ENCODE data around the gene SLC23A2.
"Not testable (repeated sequence)": the region's sequence is repeated elsewhere in the genome, so short reads cannot be mapped to it uniquely, and the experiment has no call there.

The SLC23A2 gene

DNA sequence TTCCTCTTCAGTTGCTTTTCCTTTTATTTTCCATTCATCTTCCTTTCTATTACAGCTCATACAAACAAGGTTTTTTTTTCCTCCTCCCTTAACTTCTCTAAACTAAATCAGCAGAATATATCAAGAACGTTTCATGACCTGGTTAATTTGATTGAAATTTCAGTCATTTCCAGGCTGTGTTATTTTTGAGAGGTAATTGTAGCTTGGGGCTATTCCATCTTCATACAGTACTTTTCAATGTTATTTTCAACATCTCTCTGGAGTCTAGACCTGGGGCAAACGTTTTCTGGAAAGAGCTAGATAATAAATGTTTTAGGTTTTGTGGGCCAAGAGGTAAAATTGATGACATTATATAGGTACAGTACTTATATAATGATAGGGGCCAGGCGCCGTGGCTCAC lies 4.0 kb upstream of the SLC23A2 start:
- DNase-seq (ENCODE audit: low spot score), result no peak

GRCh38 chr20:5004825-5005224 lies 3.5 kb upstream of the SLC23A2 start:
- DNase-seq (ENCODE audit: low spot score), result not testable (repeated sequence)

GRCh38 chr20:5003626-5004025 lies 2.3 kb upstream of the SLC23A2 start:
- no peak for DNase-seq (ENCODE audit: low spot score)

DNA sequence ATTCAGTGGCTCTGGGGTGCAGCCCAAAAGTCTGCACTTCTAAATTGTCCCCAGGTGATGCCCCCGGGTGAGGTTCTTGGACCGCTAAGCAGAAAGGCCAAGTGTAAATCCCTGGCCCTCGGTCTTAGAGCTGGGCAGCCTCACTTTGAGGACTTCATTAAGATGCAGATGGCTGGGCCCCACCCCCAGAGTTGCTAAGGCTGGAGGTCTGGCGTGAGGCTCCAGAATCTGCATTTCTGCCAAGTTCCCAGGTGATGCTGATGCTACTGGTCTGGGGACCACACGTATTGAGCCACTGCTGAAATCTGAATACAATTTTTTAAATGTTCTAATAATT lies 735 bp upstream of the SLC23A2 start:
- no peak for DNase-seq (ENCODE audit: low spot score)

GRCh38 chr20:5000263-5001173 lies 792 bp downstream of the SLC23A2 start:
- peak; percentile 58 for DNase-seq (ENCODE audit: low spot score)

DNA sequence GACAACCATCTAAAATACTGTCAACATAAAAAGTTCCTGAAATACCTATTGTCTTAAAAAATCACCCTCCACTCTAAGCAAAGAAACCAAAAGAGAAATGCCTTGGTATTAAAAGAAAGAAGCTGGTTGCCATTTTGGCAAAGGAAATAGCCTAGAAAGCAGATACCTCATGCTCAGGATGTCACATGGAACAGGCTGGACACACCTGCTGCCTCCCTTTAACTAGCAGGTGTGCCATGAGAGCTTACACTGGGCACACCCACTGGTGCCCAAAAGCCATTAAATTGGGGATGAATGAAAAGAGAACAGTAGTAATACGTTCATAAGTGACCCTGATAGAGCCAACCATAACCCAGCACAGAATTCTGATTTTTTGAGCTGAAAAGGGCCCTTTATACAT lies 1.5 kb downstream of the SLC23A2 start:
- no peak for DNase-seq (ENCODE audit: low spot score)

DNA sequence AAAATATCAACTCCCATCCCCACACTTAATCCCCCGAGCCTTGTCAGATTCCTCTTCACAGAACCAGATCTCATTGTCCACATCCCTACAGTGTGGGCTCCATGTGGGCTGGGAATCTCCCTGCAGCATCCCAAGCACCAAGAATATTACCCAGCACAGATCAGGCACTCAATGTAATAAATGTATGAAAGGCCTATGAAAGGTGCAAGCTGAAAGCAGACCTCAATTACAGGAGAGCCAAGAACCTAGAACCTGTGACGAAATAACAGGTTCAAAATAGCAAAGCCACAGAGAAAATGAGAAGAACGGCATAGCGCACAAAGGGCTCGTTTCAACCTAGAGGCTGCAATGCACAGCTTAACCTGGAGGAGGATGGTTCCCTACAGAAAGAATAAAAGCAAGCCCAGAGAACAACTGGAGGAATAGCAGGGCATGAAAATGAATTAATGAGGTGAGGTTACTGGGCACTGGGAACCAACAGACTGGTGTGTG lies 3.1 kb downstream of the SLC23A2 start:
- DNase-seq (ENCODE audit: low spot score), result no peak

DNA sequence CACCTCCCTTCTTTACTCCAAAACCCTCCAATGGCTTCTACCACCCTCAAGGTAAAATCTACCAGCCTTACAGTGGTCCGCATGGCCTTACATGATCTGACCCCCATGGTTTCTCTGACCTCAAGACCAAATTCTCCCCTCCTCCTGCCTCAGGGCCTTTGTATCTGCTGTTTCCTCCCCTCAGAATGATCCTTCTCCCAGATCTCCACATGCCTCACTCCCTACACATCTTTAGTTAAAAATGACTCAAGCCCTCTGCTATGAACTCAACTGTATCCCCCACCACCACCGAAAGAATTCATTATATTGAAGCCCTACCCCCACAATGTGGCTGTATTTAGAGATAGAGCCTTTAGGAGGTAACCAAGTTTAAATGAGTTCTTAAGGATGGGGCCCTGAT lies 4.1 kb downstream of the SLC23A2 start:
- no peak for DNase-seq (ENCODE audit: low spot score)

- no peak for DNase-seq (ENCODE audit: low spot score)
Observed at GRCh38 chr20:4989570-4989969, 11.7 kb downstream of the SLC23A2 start.

DNA sequence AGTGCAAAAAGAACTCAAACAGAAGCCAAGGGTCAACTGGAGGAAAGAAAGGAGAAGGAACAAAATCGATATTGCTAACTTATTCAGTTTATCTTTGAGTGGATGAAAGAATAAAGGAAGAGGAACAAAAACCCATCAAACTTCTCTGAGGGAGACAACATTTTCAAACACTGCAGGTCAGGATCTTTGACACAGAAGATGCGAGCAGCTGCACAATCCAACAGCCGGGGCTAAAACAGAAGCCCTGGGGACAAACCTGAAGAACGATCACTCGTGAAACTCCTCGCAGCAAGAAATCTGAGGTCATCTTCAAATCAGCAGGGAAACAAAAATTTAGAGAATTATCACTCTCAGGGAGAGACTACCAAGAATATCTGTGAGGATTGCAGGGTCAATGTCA lies 14.2 kb downstream of the SLC23A2 start:
- DNase-seq (ENCODE audit: low spot score), result no peak

DNA sequence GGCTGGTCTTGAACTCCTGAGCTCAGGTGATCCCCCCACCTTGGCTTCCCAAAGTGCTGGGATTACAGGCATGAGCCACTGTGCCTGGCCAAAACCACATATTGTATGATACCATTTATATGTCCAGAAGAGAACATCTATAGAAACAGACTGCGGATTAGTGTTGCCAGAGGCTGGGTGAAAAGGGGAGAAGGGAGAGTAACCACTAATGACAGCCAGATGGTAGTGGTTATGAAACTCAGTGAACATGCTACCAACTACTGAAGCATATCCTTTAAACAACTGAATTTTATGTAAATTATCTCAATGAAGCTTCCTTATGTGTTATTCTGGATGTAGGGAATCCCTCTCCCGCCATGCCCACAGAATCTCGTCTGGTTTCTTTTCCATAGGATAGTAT lies 15.7 kb downstream of the SLC23A2 start:
- peak; percentile 71 for DNase-seq (ENCODE audit: low spot score)

DNA sequence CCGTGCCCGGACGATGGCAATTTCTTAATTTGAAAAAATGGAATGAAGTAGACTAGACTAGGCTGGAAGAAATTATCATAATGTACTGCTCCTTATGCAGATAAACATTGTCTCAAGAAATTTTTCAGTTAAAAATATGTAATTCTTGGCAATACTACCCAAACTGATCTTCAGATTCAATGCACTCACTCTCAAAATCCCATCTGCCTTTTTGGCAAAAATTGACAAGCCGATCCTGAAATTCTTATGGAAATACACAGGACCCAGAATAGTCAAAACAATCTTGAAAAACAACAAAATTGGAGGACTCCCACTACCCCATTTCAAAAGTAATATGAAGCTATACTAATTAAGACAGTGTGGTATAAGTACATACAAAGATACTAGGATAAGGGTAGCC lies 19.0 kb downstream of the SLC23A2 start:
- DNase-seq (ENCODE audit: low spot score), result no peak

- DNase-seq (ENCODE audit: low spot score), result no peak
Observed at GRCh38 chr20:4979841-4980410, 21.4 kb downstream of the SLC23A2 start.

- DNase-seq (ENCODE audit: low spot score), result no peak
Observed at GRCh38 chr20:4978050-4978918, 23.0 kb downstream of the SLC23A2 start.

DNA sequence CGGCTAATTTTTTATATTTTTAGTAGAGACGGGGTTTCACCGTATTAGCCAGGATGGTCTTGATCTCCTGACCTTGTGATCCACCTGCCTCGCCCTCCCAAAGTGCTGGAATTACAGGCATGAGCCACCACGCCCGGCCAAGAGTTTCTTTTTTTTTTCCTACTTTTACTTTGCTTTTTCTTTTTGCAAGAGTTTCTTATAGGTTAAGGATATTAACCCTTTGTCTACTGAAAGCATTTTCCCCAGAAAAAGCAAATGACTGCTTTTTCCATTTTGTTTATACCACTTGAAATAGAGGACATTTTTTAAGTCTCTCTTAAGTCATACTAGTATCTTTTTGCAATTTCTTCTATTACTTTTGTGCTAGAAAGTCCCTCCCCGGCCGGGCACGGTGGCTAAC lies 25.3 kb downstream of the SLC23A2 start:
- not testable (repeated sequence) for DNase-seq (ENCODE audit: low spot score)

DNA sequence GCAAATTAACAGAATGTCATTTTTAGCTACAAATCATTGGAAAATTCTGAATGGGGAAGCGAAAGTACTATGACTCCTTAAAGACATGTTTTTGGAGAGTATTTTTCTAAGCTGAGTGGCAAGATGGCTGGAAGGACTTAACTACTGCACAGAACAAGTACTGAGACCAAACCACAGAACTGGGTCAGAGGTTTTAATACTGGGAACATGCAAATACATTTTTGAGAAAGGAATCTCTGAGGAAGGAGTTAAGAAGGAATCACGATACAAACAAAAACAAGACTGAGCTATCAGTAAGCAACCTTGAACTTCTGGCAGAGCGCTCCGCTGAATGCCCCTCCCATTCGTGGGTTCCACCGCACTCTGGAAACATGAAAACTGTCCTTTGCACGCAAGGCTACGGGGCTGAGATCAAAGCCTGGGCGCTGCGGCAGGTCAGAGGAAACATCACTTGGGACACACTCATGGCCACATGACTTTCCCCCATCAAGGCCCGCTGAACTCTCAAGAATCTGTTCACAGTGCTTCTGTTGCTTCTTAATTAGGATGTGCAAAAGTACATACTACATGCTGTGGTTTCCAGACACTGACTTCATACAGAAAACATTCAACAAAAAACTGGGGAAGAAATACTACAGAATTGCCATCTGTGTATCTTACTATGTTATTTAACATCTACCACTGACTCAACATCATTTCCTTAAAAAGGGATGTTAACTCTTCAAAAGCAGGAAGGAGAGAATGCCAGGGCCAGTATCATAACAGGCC lies 27.8 kb downstream of the SLC23A2 start:
- peak; percentile 69 for DNase-seq (ENCODE audit: low spot score)

DNA sequence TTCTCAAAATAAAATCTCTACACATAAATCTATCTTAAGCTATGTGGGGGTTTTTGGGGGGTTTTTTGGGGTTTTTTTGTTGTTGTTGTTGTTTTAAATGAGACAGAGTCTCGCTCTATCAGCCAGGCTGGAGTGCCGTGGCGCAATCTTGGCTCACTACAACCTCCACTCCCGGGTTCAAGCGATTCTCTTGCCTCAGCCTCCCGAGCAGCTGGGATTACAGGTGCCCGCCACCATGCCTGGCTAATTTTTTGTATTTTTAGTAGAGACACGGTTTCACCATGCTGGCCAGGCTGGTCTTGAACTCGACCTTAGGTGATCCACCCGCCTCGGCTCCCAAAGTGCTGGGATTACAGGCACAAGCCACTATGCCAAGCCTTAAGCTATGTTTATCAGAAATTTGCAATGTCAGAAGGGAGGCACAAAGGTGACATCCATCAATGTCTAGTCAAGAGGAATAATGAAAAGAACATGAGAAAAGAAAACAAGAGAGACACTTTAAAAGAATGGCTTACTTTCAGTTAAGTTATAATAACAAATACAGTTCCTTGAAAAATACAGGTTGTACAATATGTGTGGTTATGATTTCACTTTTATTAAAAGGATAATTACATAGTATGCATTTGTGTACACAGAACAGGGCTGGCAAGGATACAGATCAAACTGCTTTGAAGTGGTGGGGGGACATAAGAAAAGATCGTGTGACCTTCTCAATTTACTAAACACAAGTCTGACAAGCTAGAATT lies 28.6 kb downstream of the SLC23A2 start:
- no peak for DNase-seq (ENCODE audit: low spot score)

DNA sequence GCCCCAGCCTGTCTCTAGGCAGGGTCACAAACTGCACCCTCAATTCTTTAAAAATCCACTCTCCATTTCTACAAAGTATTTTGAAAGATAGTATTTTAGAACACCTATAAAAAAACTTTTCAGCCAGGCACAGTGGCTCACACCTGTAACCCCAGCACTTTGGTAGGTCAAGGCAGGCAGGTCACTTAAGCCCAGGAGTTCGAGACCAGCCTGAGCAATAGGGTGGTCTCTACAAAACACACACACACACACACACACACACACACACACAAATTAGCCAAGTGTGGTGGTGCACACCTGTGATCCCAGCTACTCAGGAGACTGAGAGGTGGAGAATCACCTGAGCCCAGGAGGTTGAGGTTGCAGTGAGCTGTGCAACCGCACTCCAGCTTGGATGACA lies 30.2 kb downstream of the SLC23A2 start:
- DNase-seq (ENCODE audit: low spot score), result no peak

GRCh38 chr20:4967752-4968477 lies 33.4 kb downstream of the SLC23A2 start:
- DNase-seq (ENCODE audit: low spot score), result no peak

All from GM03348 (cell line).